ENCODE results near the gene FARS2.

- TF ChIP-seq POLR2A (IDR thresholded peaks at IDR 0.05; ENCODE audit: low read length) (no peak), GATA1 (IDR thresholded peaks at IDR 0.05; ENCODE audit: low read depth, low read length) (no peak)
Observed at GRCh38 chr6:5490501-5491069, 229.3 kb downstream of the FARS2 start.
